SK-N-SH treated with all-trans-retinoic acid at 6 μM for 48 hours (cell line): Measurements from ENCODE around the gene OBSCN.

ENCODE experiments used
- ATAC-seq: fragments of 200-7000 bp; cut with Tn5 transposase; 3 replicates; pipeline ENCODE4 v1.9.1; 2020; ENCODE audit warnings: mild to moderate bottlenecking, moderate library complexity
- ARNTL ChIP-seq: fragments of 450-650 bp; formaldehyde crosslinking; IDR thresholded peaks from 2 replicates; pipeline ENCODE4 v1.5.0; 2020; ENCODE audit warnings: low read depth, mild to moderate bottlenecking, moderate library complexity, borderline replicate concordance
- BACH2 ChIP-seq: fragments of 250-450 bp; sonication (Bioruptor Pico); IDR thresholded peaks from 2 replicates; pipeline ENCODE4 v1.9.0; 2021; ENCODE audit warnings: mild to moderate bottlenecking, borderline replicate concordance
- CREB5 ChIP-seq: fragments of 250-450 bp; sonication (Bioruptor Pico); IDR thresholded peaks from 2 replicates; pipeline ENCODE4 v1.5.1; 2020; ENCODE audit warnings: low read depth, mild to moderate bottlenecking, moderate library complexity
- CSDC2 ChIP-seq: fragments of 250-450 bp; sonication (Bioruptor Pico); IDR thresholded peaks from 2 replicates; pipeline ENCODE4 v1.5.0; 2020; ENCODE audit warnings: mild to moderate bottlenecking, moderate library complexity
- ESRRG ChIP-seq: fragments of 250-450 bp; sonication (Bioruptor Pico); IDR thresholded peaks from 2 replicates; pipeline ENCODE4 v1.6.1; 2021; ENCODE audit warnings: mild to moderate bottlenecking
- OSR1 ChIP-seq: fragments of 250-450 bp; sonication (Bioruptor Pico); IDR thresholded peaks from 2 replicates; pipeline ENCODE4 v1.8.0; 2022; ENCODE audit warnings: moderate library complexity, mild to moderate bottlenecking, inconsistent platforms
- PATZ1 ChIP-seq: fragments of 250-450 bp; sonication (Bioruptor Pico); IDR thresholded peaks from 2 replicates; pipeline ENCODE4 v1.8.0; 2020; ENCODE audit warnings: mild to moderate bottlenecking, moderate library complexity, borderline replicate concordance
- POU6F1 ChIP-seq: fragments of 250-450 bp; sonication (Bioruptor Pico); IDR thresholded peaks from 2 replicates; pipeline ENCODE4 v1.8.0; 2021; ENCODE audit warnings: low read depth, mild to moderate bottlenecking, moderate library complexity, borderline replicate concordance
- PPARA ChIP-seq: fragments of 250-450 bp; sonication (Bioruptor Pico); IDR thresholded peaks from 2 replicates; pipeline ENCODE4 v1.5.0; 2020; ENCODE audit warnings: mild to moderate bottlenecking, borderline replicate concordance
- RARB ChIP-seq: fragments of 250-450 bp; sonication (Bioruptor Pico); IDR thresholded peaks from 2 replicates; pipeline ENCODE4 v1.8.0; 2021; ENCODE audit warnings: mild to moderate bottlenecking, moderate library complexity
- SNAI2 ChIP-seq: fragments of 250-450 bp; sonication (Bioruptor Pico); IDR thresholded peaks from 2 replicates; pipeline ENCODE4 v1.5.0; 2020; ENCODE audit warnings: mild to moderate bottlenecking, moderate library complexity
- TCF4 ChIP-seq: fragments of 250-450 bp; sonication (Bioruptor Pico); IDR thresholded peaks from 2 replicates; pipeline ENCODE4 v1.8.0; 2021; ENCODE audit warnings: mild to moderate bottlenecking, moderate library complexity, borderline replicate concordance
- TOX ChIP-seq: fragments of 250-450 bp; sonication (Bioruptor Pico); IDR thresholded peaks from 2 replicates; pipeline ENCODE4 v1.8.0; 2021; ENCODE audit warnings: mild to moderate bottlenecking, moderate library complexity, borderline replicate concordance
- TSHZ2 ChIP-seq: fragments of 250-450 bp; sonication (Bioruptor Pico); IDR thresholded peaks from 2 replicates; pipeline ENCODE4 v1.5.0; 2020; ENCODE audit warnings: mild to moderate bottlenecking, moderate library complexity
- ZC3H10 ChIP-seq: fragments of 250-450 bp; sonication (Bioruptor Pico); IDR thresholded peaks from 2 replicates; pipeline ENCODE4 v1.5.1; 2021; ENCODE audit warnings: mild to moderate bottlenecking, moderate library complexity
- ZFP3 ChIP-seq: fragments of 250-450 bp; sonication (Bioruptor Pico); IDR thresholded peaks from 2 replicates; pipeline ENCODE4 v1.5.0; 2020; ENCODE audit warnings: mild to moderate bottlenecking, moderate library complexity
- ZFP30 ChIP-seq: fragments of 450-650 bp; formaldehyde crosslinking; IDR thresholded peaks from 2 replicates; pipeline ENCODE4 v1.5.0; 2022; ENCODE audit warnings: mild to moderate bottlenecking, moderate library complexity
- ZNF565 ChIP-seq: fragments of 450-650 bp; formaldehyde crosslinking; conservative IDR thresholded peaks from 2 replicates; pipeline ENCODE4 v1.5.0; 2020; ENCODE audit warnings: low read depth, mild to moderate bottlenecking, moderate library complexity
- ZNF70 ChIP-seq: fragments of 450-650 bp; formaldehyde crosslinking; IDR thresholded peaks from 2 replicates; pipeline ENCODE4 v1.5.0; 2020; ENCODE audit warnings: mild to moderate bottlenecking, moderate library complexity
- ZNF8 ChIP-seq: fragments of 450-650 bp; formaldehyde crosslinking; IDR thresholded peaks from 2 replicates; pipeline ENCODE4 v1.5.0; 2020; ENCODE audit warnings: mild to moderate bottlenecking, moderate library complexity

OBSCN gene

GRCh38 chr1:228182296-228183030 lies 25.4 kb upstream of the OBSCN start:
- TF ChIP-seq CREB5, result no peak
- TF ChIP-seq TCF4 (CRISPR knock-in tag), result no peak
- no peak for TF ChIP-seq SNAI2 (CRISPR knock-in tag)
- TF ChIP-seq ZFP3 (CRISPR knock-in tag), result no peak
- TF ChIP-seq OSR1 (CRISPR knock-in tag), result no peak
- TF ChIP-seq ZC3H10 (CRISPR knock-in tag), result no peak
- no peak for TF ChIP-seq ESRRG
- TF ChIP-seq PATZ1 (CRISPR knock-in tag), result no peak
- TF ChIP-seq TSHZ2 (CRISPR knock-in tag), result no peak
- no peak for TF ChIP-seq TOX (CRISPR knock-in tag)
- no peak for TF ChIP-seq ZNF8
- TF ChIP-seq ZNF70 (CRISPR knock-in tag), result no peak
- TF ChIP-seq RARB (CRISPR knock-in tag), result no peak
- TF ChIP-seq ZNF565 (CRISPR knock-in tag), result no peak
- TF ChIP-seq ZFP30, result no peak
- TF ChIP-seq PPARA (CRISPR knock-in tag), result no peak
- TF ChIP-seq CSDC2 (CRISPR knock-in tag), result no peak
- no peak for TF ChIP-seq ARNTL
- no peak for TF ChIP-seq POU6F1
- TF ChIP-seq, all 23 proteins: peak for 0
- ATAC-seq, result no peak

DNA sequence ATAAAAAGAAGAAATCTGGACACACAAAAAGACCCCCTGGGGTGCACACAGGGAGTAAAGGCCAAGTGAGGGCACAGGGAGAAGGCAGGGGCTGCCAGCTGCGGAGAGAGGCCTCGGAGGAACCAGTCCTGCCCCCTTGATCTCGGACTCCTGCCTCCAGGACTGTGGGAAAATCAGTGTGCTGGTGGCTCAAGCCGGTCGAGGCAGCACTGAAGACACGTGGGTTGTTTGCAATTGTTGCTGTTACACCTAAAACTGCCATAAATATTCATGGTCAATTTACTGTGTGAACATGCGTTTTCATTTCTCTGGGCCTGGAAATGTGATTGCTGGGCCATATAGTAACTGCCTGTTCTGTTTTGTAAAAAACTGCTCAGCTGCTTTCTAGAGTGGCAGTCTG lies 23.7 kb upstream of the OBSCN start:
- no peak for TF ChIP-seq ZFP3 (CRISPR knock-in tag)
- no peak for TF ChIP-seq TCF4 (CRISPR knock-in tag)
- no peak for TF ChIP-seq RARB (CRISPR knock-in tag)
- TF ChIP-seq TOX (CRISPR knock-in tag), result no peak
- no peak for TF ChIP-seq POU6F1
- no peak for TF ChIP-seq ESRRG
- no peak for TF ChIP-seq ZC3H10 (CRISPR knock-in tag)
- no peak for TF ChIP-seq SNAI2 (CRISPR knock-in tag)
- no peak for TF ChIP-seq ZNF8
- no peak for TF ChIP-seq BACH2 (CRISPR knock-in tag)
- TF ChIP-seq OSR1 (CRISPR knock-in tag), result no peak
- TF ChIP-seq PPARA (CRISPR knock-in tag), result no peak
- no peak for TF ChIP-seq ZNF70 (CRISPR knock-in tag)
- TF ChIP-seq TSHZ2 (CRISPR knock-in tag), result no peak
- TF ChIP-seq PATZ1 (CRISPR knock-in tag), result no peak

More for the DNA sequence above, 23.7 kb upstream of the OBSCN start:
- ATAC-seq, result no peak
